Left renal pelvis (tissue), 4 donors: Measurements from ENCODE around the gene STRA8. TPM values are rescaled to one million over a fixed set of nuclear protein-coding genes. Genes with fewer than 3 reads are reported as not detected.
"Not testable (repeated sequence)": the region's sequence is repeated elsewhere in the genome, so short reads cannot be mapped to it uniquely, and the experiment has no call there.

Experiments
- DNase-seq, 4 donors: peaks; one replicate each; pipeline ENCODE4 v3.0.0-alpha.2; 2013; ENCODE audit warnings: low read depth in 4 of 4, low spot score in 3 of 4
- polyA plus RNA-seq, 4 donors: library from polyadenylated mRNA; unstranded; fragments of 120-200 nt; gene quantifications; one replicate each; pipeline ENCODE4 v1.2.1, GENCODE V29; 2013; ENCODE audit not compliant: insufficient read length in 4 of 4

Gene STRA8
- polyA plus RNA-seq, 4 donors: 0.17 to 0.21 TPM; not detected in 2

- no peak for DNase-seq
Observed at GRCh38 chr7:135204341-135204749, 29.3 kb upstream of the STRA8 start.

GRCh38 chr7:135204876-135205275, 28.8 kb upstream of the STRA8 start:
- no peak for DNase-seq

- no peak for DNase-seq
Observed at GRCh38 chr7:135205850-135206249, 27.8 kb upstream of the STRA8 start.

- no peak for DNase-seq
Observed at GRCh38 chr7:135206941-135207391, 26.7 kb upstream of the STRA8 start.

GRCh38 chr7:135207406-135208101, 26.1 kb upstream of the STRA8 start:
- DNase-seq: no peak

GRCh38 chr7:135208102-135208793, 25.4 kb upstream of the STRA8 start:
- DNase-seq: no peak

GRCh38 chr7:135209225-135209834, 24.3 kb upstream of the STRA8 start:
- DNase-seq: no peak

- DNase-seq: no peak
Observed at GRCh38 chr7:135210888-135211178, 22.8 kb upstream of the STRA8 start.

- peak in 3 of 4 donors; percentile 82 to 84 (median 83) for DNase-seq
Observed at GRCh38 chr7:135211179-135211945, 22.3 kb upstream of the STRA8 start, which contains the start of gene WDR91. Gene WDR91 (minus strand): TSS chr7:135211526. CDS start chr7:135211502, 24 bp downstream.

GRCh38 chr7:135211946-135212685, 21.5 kb upstream of the STRA8 start:
- not testable (repeated sequence) for DNase-seq

- DNase-seq: no peak
Observed at GRCh38 chr7:135213831-135214230, 19.8 kb upstream of the STRA8 start.

- DNase-seq: no peak
Observed at GRCh38 chr7:135215180-135215579, 18.5 kb upstream of the STRA8 start.

- no peak for DNase-seq
Observed at GRCh38 chr7:135215698-135216097, 17.9 kb upstream of the STRA8 start.

GRCh38 chr7:135217645-135218509, 15.8 kb upstream of the STRA8 start:
- DNase-seq: no peak

GRCh38 chr7:135224027-135224426, 9.6 kb upstream of the STRA8 start:
- DNase-seq: no peak

- DNase-seq: no peak
Observed at GRCh38 chr7:135231686-135232085, 2.0 kb upstream of the STRA8 start.

GRCh38 chr7:135232087-135232486, 1.6 kb upstream of the STRA8 start:
- no peak for DNase-seq

GRCh38 chr7:135232720-135233119, 918 bp upstream of the STRA8 start:
- DNase-seq: no peak

- not testable (repeated sequence) for DNase-seq
Observed at GRCh38 chr7:135234095-135234494, 457 bp downstream of the STRA8 start.
